Upper lobe of left lung (tissue), 4 donors: ENCODE data around the gene ATP10A.

Experiments
- EP300 ChIP-seq, 4 donors: sonication (generic); formaldehyde crosslinking; IDR thresholded peaks; one replicate each; pipeline ENCODE4 v1.5.1; 2017; ENCODE audit warnings: antibody characterized with exemption in 4 of 4, control low read depth in 2 of 4
- POLR2A ChIP-seq, 4 donors: fragments of 450-650 bp; IDR thresholded peaks; one replicate each; pipeline ENCODE4 v1.5.1; 2016 to 2017; ENCODE audit warnings: antibody characterized with exemption in 4 of 4, mild to moderate bottlenecking in 2 of 4
- POLR2AphosphoS5 ChIP-seq, 2 donors: sonication (generic); formaldehyde crosslinking; IDR thresholded peaks; one replicate each; pipeline ENCODE4 v1.5.1; 2017; ENCODE audit warnings: antibody characterized with exemption in 2 of 2
- TF ChIP-seq, protein P1 (sequence below), 6 experiments: fragments of 450-650 bp in 4 of 6; fragments of 200-600 bp in 2 of 6; sonication (generic) in 2 of 6; IDR thresholded peaks; one replicate each; pipeline ENCODE4 v1.5.1; 2016 to 2019; ENCODE audit warnings: antibody characterized with exemption in 6 of 6

GRCh38 chr15:25775317-25775912 lies 87.7 kb downstream of the ATP10A start:
- TF ChIP-seq, protein P1, sequence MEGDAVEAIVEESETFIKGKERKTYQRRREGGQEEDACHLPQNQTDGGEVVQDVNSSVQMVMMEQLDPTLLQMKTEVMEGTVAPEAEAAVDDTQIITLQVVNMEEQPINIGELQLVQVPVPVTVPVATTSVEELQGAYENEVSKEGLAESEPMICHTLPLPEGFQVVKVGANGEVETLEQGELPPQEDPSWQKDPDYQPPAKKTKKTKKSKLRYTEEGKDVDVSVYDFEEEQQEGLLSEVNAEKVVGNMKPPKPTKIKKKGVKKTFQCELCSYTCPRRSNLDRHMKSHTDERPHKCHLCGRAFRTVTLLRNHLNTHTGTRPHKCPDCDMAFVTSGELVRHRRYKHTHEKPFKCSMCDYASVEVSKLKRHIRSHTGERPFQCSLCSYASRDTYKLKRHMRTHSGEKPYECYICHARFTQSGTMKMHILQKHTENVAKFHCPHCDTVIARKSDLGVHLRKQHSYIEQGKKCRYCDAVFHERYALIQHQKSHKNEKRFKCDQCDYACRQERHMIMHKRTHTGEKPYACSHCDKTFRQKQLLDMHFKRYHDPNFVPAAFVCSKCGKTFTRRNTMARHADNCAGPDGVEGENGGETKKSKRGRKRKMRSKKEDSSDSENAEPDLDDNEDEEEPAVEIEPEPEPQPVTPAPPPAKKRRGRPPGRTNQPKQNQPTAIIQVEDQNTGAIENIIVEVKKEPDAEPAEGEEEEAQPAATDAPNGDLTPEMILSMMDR (IDR thresholded peaks at IDR 0.05), result no peak
- TF ChIP-seq POLR2A (IDR thresholded peaks at IDR 0.05), result no peak
- TF ChIP-seq EP300 (IDR thresholded peaks at IDR 0.05), result peak in 1 of 4 donors; percentile 23
- TF ChIP-seq POLR2AphosphoS5 (IDR thresholded peaks at IDR 0.05), result peak in 1 of 2 donors; percentile 25
